Measurements from ENCODE around the gene PTCH1. TPM values are rescaled to one million over a fixed set of nuclear protein-coding genes. Genes with fewer than 3 reads are reported as not detected.

The PTCH1 gene
- total RNA-seq, 1 experiment from 2014 or later = 7.6 TPM

DNA sequence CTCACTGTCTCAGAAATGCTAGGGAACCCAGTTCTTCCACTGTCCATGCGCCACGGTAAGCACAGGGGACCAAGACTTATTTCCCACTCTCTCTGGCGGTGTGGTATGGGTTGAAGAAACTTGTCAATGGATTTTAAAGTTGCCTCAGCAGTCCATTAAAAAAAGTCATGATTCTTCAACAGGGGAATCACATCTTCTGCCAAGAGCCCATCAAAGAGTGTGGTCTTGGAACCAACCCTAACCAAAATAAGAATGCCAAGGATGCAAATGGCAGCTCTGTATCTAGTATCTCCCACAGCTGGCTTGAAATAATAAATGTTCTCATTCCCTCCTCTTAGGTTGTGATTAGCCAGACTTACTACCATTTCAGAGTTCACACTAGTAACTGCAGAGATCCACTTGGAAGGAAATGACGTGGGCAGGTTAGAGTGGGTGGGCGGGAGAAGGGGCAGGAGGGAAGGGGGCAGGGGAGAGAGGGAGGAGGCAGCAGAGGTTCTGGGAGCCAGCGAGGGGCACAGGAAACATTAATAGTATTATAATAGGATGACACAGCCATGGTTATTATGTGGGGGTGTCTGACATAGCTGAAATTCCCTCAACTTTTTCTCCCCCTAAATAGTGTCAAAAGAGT is 17.6 kb downstream of the PTCH1 start:
- peaks cover 16% of the 10 kb centered on the region for H3K4me1 Mint-ChIP-seq (ENCODE audit: low read depth, unreplicated experiment)
- H3K36me3 Mint-ChIP-seq (ENCODE audit: insufficient read depth, unreplicated experiment) = peaks cover 3% of the 10 kb centered on the region
- H3K27ac Mint-ChIP-seq (ENCODE audit: unreplicated experiment) = no peak overlapping the region
- DNase-seq = no peak
- no TSS peak for BruUV-seq (replicated peaks)
- no peak overlapping the region for H3K4me3 Mint-ChIP-seq (ENCODE audit: low read depth, unreplicated experiment)
- CTCF ChIA-PET = interaction anchor here (0.6 kb wide), 1 partner anchor 234 kb away, joined by 4 read pairs; no protein-coding TSS in a partner anchor
- intact Hi-C loops (cut with micrococcal nuclease; ENCODE audit: unreplicated experiment) = no loop called here
- TF ChIP-seq, protein P1, sequence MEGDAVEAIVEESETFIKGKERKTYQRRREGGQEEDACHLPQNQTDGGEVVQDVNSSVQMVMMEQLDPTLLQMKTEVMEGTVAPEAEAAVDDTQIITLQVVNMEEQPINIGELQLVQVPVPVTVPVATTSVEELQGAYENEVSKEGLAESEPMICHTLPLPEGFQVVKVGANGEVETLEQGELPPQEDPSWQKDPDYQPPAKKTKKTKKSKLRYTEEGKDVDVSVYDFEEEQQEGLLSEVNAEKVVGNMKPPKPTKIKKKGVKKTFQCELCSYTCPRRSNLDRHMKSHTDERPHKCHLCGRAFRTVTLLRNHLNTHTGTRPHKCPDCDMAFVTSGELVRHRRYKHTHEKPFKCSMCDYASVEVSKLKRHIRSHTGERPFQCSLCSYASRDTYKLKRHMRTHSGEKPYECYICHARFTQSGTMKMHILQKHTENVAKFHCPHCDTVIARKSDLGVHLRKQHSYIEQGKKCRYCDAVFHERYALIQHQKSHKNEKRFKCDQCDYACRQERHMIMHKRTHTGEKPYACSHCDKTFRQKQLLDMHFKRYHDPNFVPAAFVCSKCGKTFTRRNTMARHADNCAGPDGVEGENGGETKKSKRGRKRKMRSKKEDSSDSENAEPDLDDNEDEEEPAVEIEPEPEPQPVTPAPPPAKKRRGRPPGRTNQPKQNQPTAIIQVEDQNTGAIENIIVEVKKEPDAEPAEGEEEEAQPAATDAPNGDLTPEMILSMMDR (IDR thresholded peaks at IDR 0.05; ENCODE audit: unreplicated experiment) = no peak
- H3K9me3 Mint-ChIP-seq (ENCODE audit: low read depth, unreplicated experiment) = no peaks in the 10 kb centered on the region
- H3K27me3 Mint-ChIP-seq (ENCODE audit: unreplicated experiment) = no peaks in the 10 kb centered on the region

DNA sequence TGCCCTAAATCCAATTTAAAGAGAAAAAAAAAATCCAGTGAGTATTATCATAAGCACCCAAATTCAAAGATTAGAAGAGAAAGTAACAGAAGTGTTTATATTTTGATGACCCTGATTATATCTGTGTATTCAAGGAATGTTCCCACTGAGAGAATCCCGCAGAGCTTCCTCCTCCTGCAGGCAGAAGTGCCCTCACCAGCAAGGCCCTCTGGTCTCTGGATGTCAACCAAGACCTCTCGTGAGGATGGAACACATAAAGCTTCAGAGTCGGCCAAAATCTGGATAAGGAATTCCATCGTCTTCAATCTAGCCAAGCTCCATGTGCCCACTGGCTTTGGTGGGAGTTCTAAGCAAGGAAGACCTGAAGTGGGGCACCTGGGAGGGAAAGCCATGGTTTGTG is 18.1 kb downstream of the PTCH1 start:
- Mint-ChIP-seq H3K27me3 (ENCODE audit: unreplicated experiment) (no peaks in the 10 kb centered on the region), H3K9me3 (ENCODE audit: low read depth, unreplicated experiment) (no peaks in the 10 kb centered on the region), H3K4me1 (ENCODE audit: low read depth, unreplicated experiment) (peaks cover 16% of the 10 kb centered on the region), H3K36me3 (ENCODE audit: insufficient read depth, unreplicated experiment) (peaks cover 3% of the 10 kb centered on the region), H3K4me3 (ENCODE audit: low read depth, unreplicated experiment) (no peak overlapping the region), H3K27ac (ENCODE audit: unreplicated experiment) (no peak overlapping the region)
- intact Hi-C loops (cut with micrococcal nuclease; ENCODE audit: unreplicated experiment) = no loop called here
- BruUV-seq (replicated peaks) = no TSS peak
- TF ChIP-seq, protein P1 (IDR thresholded peaks at IDR 0.05; ENCODE audit: unreplicated experiment) = no peak
- DNase-seq = no peak
- CTCF ChIA-PET = interaction anchor here (0.6 kb wide), 1 partner anchor 233 kb away, joined by 4 read pairs; no protein-coding TSS in a partner anchor

GRCh38 chr9:95497772-95498171 is 19.0 kb downstream of the PTCH1 start:
- Mint-ChIP-seq H3K4me3 (ENCODE audit: low read depth, unreplicated experiment) (no peak overlapping the region), H3K9me3 (ENCODE audit: low read depth, unreplicated experiment) (no peaks in the 10 kb centered on the region), H3K27me3 (ENCODE audit: unreplicated experiment) (no peaks in the 10 kb centered on the region), H3K36me3 (ENCODE audit: insufficient read depth, unreplicated experiment) (peaks cover 3% of the 10 kb centered on the region), H3K27ac (ENCODE audit: unreplicated experiment) (no peak overlapping the region), H3K4me1 (ENCODE audit: low read depth, unreplicated experiment) (peaks cover 16% of the 10 kb centered on the region)
- TF ChIP-seq, protein P1 (IDR thresholded peaks at IDR 0.05; ENCODE audit: unreplicated experiment) = no peak
- DNase-seq = no peak
- intact Hi-C loops (cut with micrococcal nuclease; ENCODE audit: unreplicated experiment) = no loop called here
- BruUV-seq (replicated peaks) = no TSS peak
- CTCF ChIA-PET = no interaction called here

DNA sequence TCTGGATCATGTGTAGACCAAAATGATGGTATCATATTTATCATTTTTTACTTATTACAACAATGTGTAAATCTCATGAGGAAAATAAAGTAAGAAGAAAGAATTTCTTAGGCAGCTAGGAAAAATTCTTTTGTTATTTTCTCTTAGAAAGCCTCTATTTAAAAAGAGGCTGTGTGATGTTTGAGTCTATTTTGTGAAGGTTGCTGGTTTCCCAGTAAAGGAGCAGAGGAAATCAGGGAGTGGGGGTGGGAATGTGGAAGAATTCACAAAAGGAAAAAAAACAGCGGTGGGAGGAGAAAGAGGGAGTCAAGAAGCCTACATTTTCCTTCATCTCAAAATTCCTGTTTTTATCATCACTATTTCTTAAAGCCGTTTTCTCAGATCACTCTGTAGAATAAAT is 20.1 kb downstream of the PTCH1 start:
- CTCF ChIA-PET = no interaction called here
- H3K9me3 Mint-ChIP-seq (ENCODE audit: low read depth, unreplicated experiment) = no peaks in the 10 kb centered on the region
- BruUV-seq (replicated peaks) = no TSS peak
- DNase-seq = no peak
- intact Hi-C loops (cut with micrococcal nuclease; ENCODE audit: unreplicated experiment) = no loop called here
- peaks cover 8% of the 10 kb centered on the region for H3K4me1 Mint-ChIP-seq (ENCODE audit: low read depth, unreplicated experiment)
- TF ChIP-seq, protein P1 (IDR thresholded peaks at IDR 0.05; ENCODE audit: unreplicated experiment) = no peak
- H3K36me3 Mint-ChIP-seq (ENCODE audit: insufficient read depth, unreplicated experiment) = peaks cover 3% of the 10 kb centered on the region
- H3K27ac Mint-ChIP-seq (ENCODE audit: unreplicated experiment) = no peak overlapping the region
- H3K27me3 Mint-ChIP-seq (ENCODE audit: unreplicated experiment) = no peaks in the 10 kb centered on the region
- no peak overlapping the region for H3K4me3 Mint-ChIP-seq (ENCODE audit: low read depth, unreplicated experiment)
